ENCODE results near the gene TTC13.
A peak's percentile ranks its signal among the peaks of the same experiment; 100 is the strongest.

Gene TTC13

GRCh38 chr1:230865062-230865817, 113.4 kb downstream of the TTC13 start:
- no peak for DNase-seq
- no peak overlapping the region for H3K27ac ChIP-seq
- TF ChIP-seq, protein P1, sequence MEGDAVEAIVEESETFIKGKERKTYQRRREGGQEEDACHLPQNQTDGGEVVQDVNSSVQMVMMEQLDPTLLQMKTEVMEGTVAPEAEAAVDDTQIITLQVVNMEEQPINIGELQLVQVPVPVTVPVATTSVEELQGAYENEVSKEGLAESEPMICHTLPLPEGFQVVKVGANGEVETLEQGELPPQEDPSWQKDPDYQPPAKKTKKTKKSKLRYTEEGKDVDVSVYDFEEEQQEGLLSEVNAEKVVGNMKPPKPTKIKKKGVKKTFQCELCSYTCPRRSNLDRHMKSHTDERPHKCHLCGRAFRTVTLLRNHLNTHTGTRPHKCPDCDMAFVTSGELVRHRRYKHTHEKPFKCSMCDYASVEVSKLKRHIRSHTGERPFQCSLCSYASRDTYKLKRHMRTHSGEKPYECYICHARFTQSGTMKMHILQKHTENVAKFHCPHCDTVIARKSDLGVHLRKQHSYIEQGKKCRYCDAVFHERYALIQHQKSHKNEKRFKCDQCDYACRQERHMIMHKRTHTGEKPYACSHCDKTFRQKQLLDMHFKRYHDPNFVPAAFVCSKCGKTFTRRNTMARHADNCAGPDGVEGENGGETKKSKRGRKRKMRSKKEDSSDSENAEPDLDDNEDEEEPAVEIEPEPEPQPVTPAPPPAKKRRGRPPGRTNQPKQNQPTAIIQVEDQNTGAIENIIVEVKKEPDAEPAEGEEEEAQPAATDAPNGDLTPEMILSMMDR (IDR thresholded peaks at IDR 0.05; ENCODE audit: low read depth, low read length, missing control alignments), result no peak
- H3K4me3 ChIP-seq (ENCODE audit: low read depth, low read length), result no peak overlapping the region
- in situ Hi-C loops (cut with HindIII; ENCODE audit: low pct_ligation_motif_present, low sequenced_read_pairs), result no loop called here
- no peaks in the 10 kb centered on the region for H3K27me3 ChIP-seq (replicated peaks)
- H3K36me3 ChIP-seq (replicated peaks), result peaks cover 2% of the 10 kb centered on the region

- peaks cover 2% of the 10 kb centered on the region for H3K36me3 ChIP-seq (replicated peaks)
- in situ Hi-C loops (cut with HindIII; ENCODE audit: low pct_ligation_motif_present, low sequenced_read_pairs), result no loop called here
- DNase-seq, result no peak
- TF ChIP-seq, protein P1 (IDR thresholded peaks at IDR 0.05; ENCODE audit: low read depth, low read length, missing control alignments), result no peak
- H3K27me3 ChIP-seq (replicated peaks), result no peaks in the 10 kb centered on the region
- H3K27ac ChIP-seq, result no peak overlapping the region
- H3K4me3 ChIP-seq (ENCODE audit: low read depth, low read length), result no peak overlapping the region
Measured at GRCh38 chr1:230864441-230864840, 114.2 kb downstream of the TTC13 start.

- Histone ChIP-seq H3K4me3 (ENCODE audit: low read depth, low read length) (no peak overlapping the region), H3K27ac (no peak overlapping the region), H3K27me3 (replicated peaks) (no peaks in the 10 kb centered on the region), H3K36me3 (replicated peaks) (peaks cover 2% of the 10 kb centered on the region)
- TF ChIP-seq, protein P1 (IDR thresholded peaks at IDR 0.05; ENCODE audit: low read depth, low read length, missing control alignments), result no peak
- in situ Hi-C loops (cut with HindIII; ENCODE audit: low pct_ligation_motif_present, low sequenced_read_pairs), result no loop called here
- no peak for DNase-seq
Measured at GRCh38 chr1:230863449-230863848, 115.2 kb downstream of the TTC13 start.

- Histone ChIP-seq H3K27me3 (replicated peaks) (no peaks in the 10 kb centered on the region), H3K4me3 (ENCODE audit: low read depth, low read length) (no peak overlapping the region), H3K36me3 (replicated peaks) (no peaks in the 10 kb centered on the region), H3K27ac (peak overlapping the region; percentile 17)
- DNase-seq, result no peak
- in situ Hi-C loops (cut with HindIII; ENCODE audit: low pct_ligation_motif_present, low sequenced_read_pairs), result no loop called here
- TF ChIP-seq, protein P1 (IDR thresholded peaks at IDR 0.05; ENCODE audit: low read depth, low read length, missing control alignments), result no peak
Measured at GRCh38 chr1:230861970-230862595, 116.6 kb downstream of the TTC13 start.

DNA sequence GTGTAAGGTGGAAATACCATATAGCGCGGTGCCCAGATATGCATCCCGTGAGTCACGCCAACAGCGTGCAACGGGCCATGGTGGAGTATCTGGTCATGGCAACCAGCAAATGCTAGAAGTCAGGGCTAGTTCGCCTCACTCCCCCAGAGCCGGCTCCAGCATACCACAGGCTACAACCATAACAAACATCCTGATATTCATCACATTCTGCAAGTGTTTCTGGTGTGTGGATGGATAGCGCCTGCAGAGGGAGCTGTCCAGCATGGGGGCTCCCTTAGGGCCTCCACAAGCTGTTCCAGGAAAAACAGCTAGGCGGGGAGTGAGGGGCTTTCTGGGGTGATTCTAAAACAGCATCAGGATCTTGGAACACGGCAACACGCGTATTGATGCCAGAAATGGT, 117.2 kb downstream of the TTC13 start:
- in situ Hi-C loops (cut with HindIII; ENCODE audit: low pct_ligation_motif_present, low sequenced_read_pairs), result no loop called here
- no peak overlapping the region for H3K4me3 ChIP-seq (ENCODE audit: low read depth, low read length)
- no peak for DNase-seq
- TF ChIP-seq, protein P1 (IDR thresholded peaks at IDR 0.05; ENCODE audit: low read depth, low read length, missing control alignments), result peak; percentile 45
- H3K36me3 ChIP-seq (replicated peaks), result no peaks in the 10 kb centered on the region
- no peaks in the 10 kb centered on the region for H3K27me3 ChIP-seq (replicated peaks)
- H3K27ac ChIP-seq, result no peak overlapping the region

Measured in brain microvascular endothelial cell (primary cell).